GM18507 (cell line): ENCODE data around the gene AGMAT.
"Not testable (repeated sequence)": the region's sequence is repeated elsewhere in the genome, so short reads cannot be mapped to it uniquely, and the experiment has no call there.

Experiments used
- DNase-seq: peaks from one replicate; pipeline ENCODE4 v3.0.0; 2011; ENCODE audit warnings: low read depth; ENCODE audit not compliant: insufficient read length; ENCODE audit errors: extremely low spot score
- FAIRE-seq: peaks from 2 replicates; lab custom pipeline; 2011; peaks lifted over from hg19 to GRCh38; lab: Jason Lieb, UNC

Gene AGMAT

DNA sequence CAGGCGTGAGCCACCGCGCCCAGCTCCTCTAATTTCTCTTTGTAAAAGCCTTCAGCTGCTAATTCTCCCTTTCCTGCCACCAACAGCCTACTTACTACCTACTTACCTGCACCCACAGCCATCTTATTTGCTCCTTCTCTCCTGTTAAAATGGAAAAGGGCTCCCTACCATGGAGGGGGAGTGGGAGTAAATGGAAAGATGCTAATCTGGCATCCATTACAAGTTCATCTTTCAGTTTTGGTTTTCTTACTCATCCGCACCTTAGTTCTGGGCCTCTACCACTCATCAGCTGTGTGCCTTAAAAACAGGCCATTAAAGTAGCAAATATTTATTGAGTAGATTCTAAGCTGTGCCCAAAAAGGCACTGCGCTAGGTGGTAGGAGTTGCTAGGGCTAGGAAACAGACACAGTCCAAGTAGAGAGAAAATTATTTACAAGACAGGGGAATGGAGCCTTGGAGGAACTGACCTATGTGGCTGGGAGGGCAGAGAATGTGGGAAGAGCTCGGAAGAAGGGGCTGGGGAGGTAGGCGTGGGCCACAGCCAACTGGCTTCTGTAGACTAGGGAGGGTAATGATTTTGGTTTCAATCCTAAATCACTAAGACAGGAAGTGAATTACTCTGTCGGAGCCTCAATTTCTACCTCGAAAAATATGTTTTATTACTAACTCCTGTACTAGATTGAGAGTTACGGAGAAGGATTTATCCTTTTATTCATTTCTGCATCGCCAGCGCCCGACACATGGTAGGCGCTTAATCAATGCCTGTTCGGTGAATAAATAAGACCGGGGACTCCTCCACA is 31.7 kb upstream of the AGMAT start:
- no peak for DNase-seq
- no peak for FAIRE-seq

DNA sequence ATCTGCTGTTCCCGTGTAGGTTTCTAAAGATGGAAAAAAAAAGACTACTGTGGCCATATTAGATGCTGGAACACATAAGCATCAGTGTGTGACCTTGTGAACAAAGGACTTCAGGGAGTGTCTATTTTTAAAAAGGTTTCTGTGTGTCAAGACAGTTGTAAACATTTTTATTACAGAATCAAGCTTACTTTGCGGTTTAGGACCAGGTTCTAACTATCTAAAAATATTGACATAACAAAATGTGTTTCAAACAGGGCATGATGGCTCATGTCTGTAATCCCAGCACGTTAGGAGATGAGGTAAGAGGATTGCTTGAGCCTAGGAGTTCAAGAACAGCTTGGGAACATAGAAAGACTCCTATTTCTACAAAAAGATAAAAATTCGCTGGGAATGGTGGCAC is 25.3 kb upstream of the AGMAT start:
- FAIRE-seq (no peak), DNase-seq (no peak)

DNA sequence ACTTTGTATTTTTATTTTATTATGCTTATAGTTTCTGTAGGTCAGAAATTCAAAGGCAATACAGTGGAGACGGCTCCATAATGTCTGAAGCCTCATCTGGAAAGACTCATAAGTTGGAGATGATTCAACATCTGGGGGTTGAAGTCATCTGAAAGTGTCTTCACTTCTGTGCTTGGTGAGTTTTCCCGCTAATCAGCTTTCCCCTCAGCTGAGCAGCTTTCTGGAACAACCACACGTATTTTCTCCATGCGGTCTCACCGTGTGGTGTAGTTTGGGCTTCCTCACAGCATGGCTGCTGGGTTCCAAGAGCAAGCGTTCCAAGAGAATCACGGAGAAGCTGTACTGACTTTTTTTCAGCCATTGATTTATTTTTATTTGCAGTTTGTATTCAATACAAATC is 24.8 kb upstream of the AGMAT start:
- DNase-seq (no peak), FAIRE-seq (no peak)

DNA sequence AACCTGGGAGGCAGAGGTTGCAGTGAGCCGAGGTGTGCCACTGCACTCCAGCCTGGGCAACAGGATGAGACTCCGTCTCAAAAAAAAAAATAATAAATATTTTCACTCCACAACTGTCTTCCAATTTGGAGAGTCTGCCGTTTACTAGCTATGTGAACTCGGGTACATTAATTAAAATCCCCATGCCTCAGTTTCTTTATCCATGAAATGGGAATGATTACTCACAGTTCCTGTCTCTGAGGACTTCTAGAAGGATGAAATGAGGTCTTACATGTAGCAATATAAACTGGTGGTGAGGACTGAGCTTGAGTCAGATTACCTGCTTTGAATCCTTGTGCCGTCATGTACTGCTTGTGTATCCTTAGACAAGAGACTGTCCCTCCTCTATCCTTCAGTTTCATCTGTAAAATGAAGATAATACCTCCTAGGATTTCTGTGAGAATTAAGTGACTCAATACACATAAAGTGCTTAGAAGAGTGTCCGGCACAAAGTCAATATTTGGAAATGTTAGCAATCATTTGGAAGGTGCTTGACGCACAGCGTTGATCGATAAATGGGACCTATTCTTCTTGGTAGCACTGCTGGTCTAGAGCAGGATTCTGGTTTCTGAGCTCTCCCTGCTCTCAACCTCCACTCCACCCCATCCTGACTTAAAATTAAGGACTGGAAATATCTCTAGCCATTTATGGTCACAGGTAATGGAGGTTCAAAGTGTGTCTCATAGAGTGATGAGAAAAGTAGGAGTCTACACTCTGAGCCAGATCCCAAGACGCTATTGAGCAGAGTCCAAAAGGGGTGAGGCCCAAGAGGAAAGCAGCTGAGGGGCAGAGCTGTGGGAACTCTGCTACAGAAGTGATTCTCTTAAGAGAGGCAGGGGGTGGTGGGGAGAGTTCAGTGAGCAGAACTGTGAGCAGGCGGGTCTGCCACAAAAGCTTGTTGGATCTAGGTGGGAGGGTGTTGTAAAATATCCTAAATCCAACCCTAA is 20.8 kb upstream of the AGMAT start:
- DNase-seq (no peak), FAIRE-seq (no peak)

DNA sequence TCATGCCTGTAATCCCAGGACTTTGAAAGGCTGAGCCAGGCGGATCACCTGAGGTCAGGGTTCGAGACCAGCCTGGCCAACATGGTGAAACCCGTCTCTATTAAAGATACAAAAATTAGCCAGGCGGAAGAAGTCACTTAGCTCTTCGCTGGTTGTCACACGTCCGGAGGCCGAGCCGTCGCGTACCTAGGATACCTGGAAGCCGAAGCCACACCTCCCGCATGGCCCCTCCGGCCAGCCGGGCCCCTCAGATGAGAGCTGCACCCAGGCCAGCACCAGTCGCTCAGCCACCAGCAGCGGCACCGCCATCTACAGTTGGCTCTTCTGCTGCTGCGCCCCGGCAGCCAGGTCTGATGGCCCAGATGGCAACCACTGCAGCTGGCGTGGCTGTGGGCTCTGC is 19.5 kb upstream of the AGMAT start:
- FAIRE-seq, DNase-seq: not testable (repeated sequence)

DNA sequence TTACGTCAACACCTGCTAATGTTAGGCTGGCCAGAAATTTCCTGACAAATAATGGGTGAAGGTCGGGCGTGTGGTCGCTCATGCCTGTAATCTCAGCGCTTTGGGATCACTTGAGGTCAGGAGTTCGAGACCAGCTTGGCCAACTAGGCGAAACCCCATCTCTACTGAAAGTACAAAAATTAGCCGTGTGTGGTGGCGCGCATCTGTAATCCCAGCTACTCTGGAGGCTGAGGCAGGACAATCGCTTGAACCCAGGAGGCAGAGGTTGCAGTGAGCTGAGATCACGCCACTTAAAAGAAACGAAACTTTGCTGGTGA is 19.1 kb upstream of the AGMAT start:
- FAIRE-seq = not testable (repeated sequence)

DNA sequence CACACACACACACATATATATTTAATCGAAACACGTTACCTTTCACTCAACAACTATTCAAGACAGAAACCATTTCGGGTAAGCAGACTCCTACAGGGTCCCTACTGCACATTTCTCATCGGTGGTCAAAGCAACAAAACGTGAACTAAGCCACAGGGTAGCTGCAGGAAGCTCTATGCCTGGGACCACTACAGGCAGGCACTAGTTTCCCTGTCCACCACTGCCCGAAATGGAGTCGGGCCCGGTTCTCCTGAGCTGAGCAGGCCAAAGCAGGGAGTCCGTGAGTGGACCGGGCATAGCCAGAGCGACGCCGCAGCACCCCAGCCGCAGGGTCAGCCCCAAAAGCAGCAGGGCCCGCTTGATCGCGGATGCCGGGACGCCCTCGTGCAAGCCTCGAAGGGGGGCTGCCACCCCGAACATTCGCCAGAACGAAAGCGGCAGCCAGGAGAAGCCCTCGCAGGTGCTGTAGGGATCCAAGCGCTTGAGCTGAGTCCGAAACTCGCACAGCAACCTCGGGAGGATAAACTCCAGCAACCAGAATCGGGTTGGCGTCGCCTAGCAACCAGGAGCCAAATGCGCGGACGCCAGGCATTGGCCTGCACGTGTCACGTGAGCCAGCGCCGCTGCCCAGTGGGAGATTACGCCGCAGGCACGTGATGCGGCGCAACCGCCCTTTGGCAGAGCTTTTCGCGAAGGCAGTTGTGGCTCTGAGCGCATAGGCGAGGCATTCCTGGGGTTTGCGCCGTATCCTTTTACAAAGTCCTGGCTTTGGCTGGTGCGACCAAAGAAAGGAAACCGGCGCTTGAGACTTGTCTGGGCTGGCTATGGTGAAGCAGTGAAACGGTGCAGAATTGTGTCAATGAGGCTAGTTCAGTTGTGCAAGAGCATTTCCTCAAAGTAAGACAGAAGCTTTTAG is 18.5 kb upstream of the AGMAT start:
- FAIRE-seq (peak; percentile 91), DNase-seq (peak; percentile 86)

More for the DNA sequence above, 19.1 kb upstream of the AGMAT start:
- not testable (repeated sequence) for DNase-seq

DNA sequence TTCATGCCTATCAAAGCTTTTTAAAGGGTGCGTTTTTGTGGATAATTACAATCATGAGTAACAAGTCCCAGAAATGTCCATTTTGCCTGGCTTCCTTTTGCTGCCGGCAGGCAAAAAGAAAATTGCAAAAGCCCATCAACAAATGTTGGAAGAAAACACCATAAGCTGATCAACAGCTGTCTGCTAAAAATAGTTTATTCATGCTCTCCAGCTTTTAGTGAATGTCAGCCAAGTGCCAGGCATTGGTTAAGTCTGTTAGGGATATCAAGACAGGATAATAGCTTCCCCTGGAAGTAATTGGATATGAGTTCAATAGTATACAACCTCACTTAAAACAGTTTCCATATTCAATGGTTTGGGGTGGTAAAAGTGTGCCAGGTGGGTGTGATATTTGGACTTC is 13.6 kb upstream of the AGMAT start:
- no peak for DNase-seq
- FAIRE-seq = no peak

DNA sequence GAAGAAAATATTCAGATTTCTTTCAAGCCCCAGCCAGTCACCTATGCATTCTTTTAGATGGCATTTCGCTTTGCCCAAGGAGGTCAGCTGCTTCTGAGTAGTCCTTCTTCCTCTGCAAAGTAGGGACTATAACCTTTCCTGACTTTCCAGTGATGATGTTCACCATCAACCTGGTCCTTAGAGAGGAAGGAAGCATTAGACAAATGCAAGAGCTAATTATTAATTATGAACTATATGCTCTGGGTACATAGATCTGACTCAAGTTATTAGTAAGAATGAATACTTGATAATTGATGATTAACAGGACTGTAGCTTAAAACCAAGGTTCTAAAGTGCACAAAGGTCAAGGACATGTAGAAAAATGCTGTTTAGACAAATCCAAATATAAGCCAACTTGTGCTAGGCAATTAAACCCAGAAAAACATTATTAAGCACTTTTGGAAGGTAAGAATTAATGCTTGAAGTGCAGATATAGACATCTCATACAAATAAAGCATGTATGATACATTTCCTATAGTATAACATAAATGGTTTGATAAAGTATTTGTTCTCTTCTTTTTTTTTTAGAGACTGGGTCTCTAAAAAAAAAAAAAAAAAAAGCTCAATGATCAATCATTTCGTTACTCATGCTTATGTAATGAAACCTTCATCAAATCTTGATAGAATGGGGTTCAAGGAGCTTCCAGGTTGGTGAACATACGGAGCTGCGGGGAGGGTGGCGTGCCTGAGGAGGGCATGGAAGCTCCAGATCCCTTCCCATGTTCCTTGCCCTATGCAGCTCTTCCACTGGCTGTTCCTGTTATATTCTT is 11.2 kb upstream of the AGMAT start:
- no peak for DNase-seq
- peak; percentile 39 for FAIRE-seq

DNA sequence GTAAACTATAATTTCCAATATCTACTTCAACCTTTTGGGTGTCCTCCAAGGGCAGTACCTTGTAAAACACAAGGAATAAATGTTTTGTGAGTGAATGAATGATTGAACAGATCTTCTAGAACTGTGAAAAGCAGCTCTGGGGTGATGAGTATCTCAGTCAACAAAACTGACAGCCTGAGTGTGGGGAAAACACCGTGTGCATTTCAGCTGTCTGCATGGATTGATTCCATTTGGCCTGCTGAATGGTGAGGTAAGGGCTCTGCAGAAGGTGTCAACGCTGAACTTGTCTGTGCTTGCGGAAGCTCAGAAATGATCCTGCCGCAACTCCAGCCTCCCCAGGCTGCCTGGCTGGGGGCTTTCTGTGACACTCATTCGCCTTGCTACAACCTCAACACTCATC is 7.4 kb upstream of the AGMAT start:
- DNase-seq (no peak), FAIRE-seq (no peak)

DNA sequence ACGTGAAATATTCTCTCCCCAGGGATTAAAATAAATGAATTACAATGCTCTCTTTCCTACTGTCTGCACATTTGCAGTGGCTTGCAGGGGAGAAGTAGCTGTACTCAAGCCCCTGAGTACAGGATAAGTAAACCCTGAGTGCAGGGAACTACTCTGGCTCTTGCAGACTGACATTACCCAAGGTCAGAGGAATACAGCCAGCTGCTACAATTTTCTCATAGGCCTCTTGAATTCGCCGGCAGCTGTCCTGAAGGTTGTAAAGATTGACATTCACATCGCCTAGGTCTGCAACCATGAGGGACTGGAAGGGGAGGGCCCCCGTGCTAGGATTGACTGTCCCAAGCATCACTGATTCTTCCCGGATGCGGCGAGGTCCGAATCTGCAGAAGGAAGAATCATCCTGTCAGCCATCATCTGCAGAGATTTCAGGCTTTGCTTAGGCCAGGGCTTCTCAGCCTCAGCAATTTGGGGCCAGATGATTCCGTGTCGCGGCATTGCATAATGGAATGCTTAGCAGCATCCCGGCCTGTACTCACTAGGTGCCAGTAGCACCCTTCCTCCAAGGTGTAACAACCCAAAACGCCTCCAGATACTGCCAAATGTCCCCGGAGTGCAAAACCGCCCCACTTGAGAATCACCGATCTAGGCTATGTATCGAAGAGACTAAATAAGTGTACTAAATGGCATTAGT is 1.7 kb downstream of the AGMAT start:
- DNase-seq (no peak), FAIRE-seq (no peak)

DNA sequence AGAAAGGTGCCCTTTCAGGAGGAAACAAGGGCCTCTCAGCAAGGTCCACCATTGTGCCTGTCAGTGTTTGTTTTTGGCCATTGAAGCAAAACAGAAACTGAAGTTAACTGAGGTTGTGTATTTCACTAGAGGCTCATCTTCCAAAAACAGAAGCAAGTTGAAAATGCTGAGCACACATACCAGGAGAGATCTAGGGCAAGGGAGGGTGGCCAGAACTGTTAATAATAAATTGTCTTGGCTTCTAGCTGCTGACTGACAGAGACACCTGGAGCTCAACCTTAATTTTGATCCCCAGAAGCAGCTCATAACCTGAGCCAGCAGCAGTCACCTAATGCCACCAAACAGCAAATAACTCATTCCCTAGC is 5.2 kb downstream of the AGMAT start:
- DNase-seq = no peak
- FAIRE-seq = peak; percentile 83

DNA sequence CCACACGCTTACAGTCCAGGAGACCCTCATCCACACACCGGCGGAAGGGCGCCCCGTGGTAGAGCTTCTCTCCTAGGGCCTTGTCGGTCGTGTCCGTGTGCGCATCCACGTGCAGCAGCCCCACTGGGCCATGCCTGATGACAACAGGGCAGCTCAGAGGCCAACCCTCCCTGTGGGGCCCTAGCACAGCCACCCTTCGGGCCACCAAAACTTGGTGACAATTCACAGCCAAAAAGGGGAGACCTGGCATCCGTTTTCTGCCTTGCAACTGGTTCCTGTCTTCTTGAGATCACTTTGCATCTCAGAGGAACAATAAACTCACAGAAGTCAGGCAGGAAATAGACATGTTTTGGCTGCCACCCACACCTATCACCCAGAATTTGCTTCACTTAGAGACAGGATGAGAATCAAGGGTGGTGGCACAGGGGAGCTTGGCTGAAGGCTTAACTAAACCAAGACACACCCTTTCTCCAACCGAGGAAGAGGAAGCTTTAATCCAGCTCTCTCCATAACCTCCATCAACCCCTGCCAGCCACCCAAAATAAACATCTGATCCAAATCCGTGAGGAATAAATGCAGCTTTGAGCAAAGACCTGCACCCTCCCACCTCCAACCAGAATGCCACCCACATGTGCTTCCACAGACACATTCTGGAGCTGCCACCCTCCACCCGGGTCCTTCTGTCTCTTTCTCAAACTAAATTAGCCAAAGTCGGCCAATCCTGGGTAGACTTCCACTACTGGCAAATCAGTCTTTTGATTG is 5.7 kb downstream of the AGMAT start:
- no peak for DNase-seq
- peak; percentile 69 for FAIRE-seq

DNA sequence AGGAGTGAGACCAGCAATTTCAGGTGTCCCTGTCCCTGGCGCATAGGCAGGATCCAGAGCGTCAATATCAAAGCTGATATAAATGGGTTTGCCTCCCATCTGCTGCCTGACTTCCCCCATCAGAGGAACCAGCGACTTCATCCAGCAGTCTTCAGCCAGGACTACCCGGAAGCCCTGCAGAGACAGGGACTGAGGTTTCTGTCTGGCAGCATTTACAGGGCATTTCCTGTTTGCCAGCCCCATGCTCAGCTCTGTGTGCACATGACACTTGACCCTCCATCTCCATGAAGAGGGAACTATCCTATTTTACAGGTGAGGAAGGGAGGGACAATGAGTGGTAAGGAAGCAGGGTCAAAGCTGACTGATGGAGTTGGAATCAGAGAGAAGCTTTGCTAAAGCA is 7.2 kb downstream of the AGMAT start:
- DNase-seq (no peak), FAIRE-seq (no peak)

DNA sequence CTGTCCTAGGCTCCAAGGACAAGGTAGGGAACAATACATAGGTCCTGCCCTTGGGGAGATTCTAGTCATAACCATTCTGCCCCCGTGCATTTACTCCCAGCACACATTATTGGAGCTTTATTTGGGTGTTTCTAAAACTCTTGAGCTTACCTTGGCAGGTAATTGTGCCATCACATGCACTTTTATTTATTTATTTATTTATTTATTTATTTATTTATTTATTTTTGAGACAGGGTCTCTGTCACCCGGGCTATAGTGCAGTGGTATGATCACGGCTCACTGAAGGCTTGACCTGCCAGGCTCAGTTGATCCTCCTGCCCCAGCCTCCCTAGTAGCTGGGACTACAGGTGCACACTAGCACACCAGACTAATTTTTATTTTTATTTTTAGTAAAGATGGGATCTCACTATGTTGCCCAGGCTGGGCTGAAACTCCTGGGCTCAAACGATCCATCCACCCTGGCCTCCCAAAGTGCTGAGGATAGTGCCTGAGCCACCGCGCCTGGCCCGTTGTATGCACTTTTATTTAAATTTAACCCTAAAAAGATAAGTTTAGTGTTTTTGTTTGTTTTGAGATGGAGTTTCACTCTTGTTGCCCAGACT is 9.2 kb downstream of the AGMAT start:
- DNase-seq (no peak), FAIRE-seq (no peak)

DNA sequence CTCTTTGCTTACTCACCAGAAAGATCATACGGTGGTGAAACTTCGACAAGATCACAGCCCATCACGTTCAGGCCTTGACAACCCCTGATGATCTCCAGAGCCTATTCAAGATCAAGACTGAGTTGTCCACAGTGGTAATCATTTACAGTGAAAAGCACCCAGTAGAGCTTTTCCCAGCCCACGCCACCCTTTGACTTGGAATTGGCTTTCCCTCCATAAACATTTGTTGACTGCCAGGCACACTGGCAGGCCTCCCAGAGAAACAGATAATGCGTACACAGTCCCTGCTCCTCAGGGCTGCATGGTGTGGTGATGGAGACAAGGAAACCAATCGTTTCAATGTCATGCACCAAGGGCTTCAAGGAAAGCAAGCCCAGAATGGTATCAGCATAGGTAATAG is 10.1 kb downstream of the AGMAT start:
- FAIRE-seq (no peak), DNase-seq (no peak)

DNA sequence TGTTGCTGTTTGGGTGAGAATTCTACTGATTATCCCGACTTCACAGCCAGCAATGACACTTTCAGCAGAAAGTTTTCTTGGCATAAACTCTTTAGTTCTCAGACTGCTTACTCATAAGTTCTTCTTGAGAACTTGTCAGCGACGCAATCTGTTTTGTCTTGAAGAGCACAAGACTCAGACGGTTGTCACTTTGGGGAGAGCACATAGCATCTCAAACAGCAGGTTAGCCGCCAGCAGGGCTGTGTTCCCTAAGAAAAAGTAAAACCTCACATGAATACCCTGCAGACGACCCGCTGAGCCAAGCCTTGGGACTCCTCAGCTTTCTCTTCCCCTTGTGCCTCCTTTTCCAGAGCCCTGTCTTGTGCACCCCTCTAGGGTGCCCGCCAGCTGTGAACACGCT is 11.4 kb downstream of the AGMAT start:
- FAIRE-seq (no peak), DNase-seq (no peak)
